GM18907 (cell line): ENCODE measurements around the gene WDR49.
"Not testable (repeated sequence)": the region's sequence is repeated elsewhere in the genome, so short reads cannot be mapped to it uniquely, and the experiment has no call there.

Experiments used
- ATAC-seq: cut with Tn5 transposase; IDR thresholded peaks from one replicate; pipeline ENCODE4 v1.9.1; 2021; ENCODE audit warnings: mild to moderate bottlenecking, moderate library complexity; ENCODE audit not compliant: unreplicated experiment

Gene WDR49

GRCh38 chr3:167615030-167615429 lies 38.7 kb downstream of the WDR49 start:
- ATAC-seq: no peak

GRCh38 chr3:167614196-167614595 lies 39.5 kb downstream of the WDR49 start:
- not testable (repeated sequence) for ATAC-seq

- ATAC-seq: no peak
Measured at GRCh38 chr3:167611718-167612117, 42.0 kb downstream of the WDR49 start.

- ATAC-seq: no peak
Measured at GRCh38 chr3:167609156-167609555, 44.6 kb downstream of the WDR49 start.

GRCh38 chr3:167606836-167607235 lies 46.9 kb downstream of the WDR49 start:
- no peak for ATAC-seq

- no peak for ATAC-seq
Measured at GRCh38 chr3:167605871-167606270, 47.9 kb downstream of the WDR49 start.

GRCh38 chr3:167602041-167602440 lies 51.7 kb downstream of the WDR49 start:
- no peak for ATAC-seq

- ATAC-seq: no peak
Measured at GRCh38 chr3:167587651-167588050, 66.1 kb downstream of the WDR49 start.

GRCh38 chr3:167575000-167575600 lies 78.6 kb downstream of the WDR49 start:
- no peak for ATAC-seq

- ATAC-seq: no peak
Measured at GRCh38 chr3:167572991-167573390, 80.8 kb downstream of the WDR49 start.

- no peak for ATAC-seq
Measured at GRCh38 chr3:167568634-167569033, 85.1 kb downstream of the WDR49 start.

GRCh38 chr3:167565489-167565888 lies 88.3 kb downstream of the WDR49 start:
- ATAC-seq: no peak

- no peak for ATAC-seq
Measured at GRCh38 chr3:167564612-167565011, 89.1 kb downstream of the WDR49 start.

- no peak for ATAC-seq
Measured at GRCh38 chr3:167559924-167560323, 93.8 kb downstream of the WDR49 start.

- no peak for ATAC-seq
Measured at GRCh38 chr3:167554898-167555297, 98.8 kb downstream of the WDR49 start.

GRCh38 chr3:167538081-167538480 lies 115.7 kb downstream of the WDR49 start:
- no peak for ATAC-seq

- no peak for ATAC-seq
Measured at GRCh38 chr3:167521006-167521355, 132.8 kb downstream of the WDR49 start.

- no peak for ATAC-seq
Measured at GRCh38 chr3:167520266-167521005, 133.3 kb downstream of the WDR49 start.

GRCh38 chr3:167507954-167508353 lies 145.8 kb downstream of the WDR49 start:
- ATAC-seq: no peak

- no peak for ATAC-seq
Measured at GRCh38 chr3:167502401-167502800, 151.3 kb downstream of the WDR49 start.

GRCh38 chr3:167501941-167502340 lies 151.8 kb downstream of the WDR49 start:
- no peak for ATAC-seq

GRCh38 chr3:167497903-167498302 lies 155.8 kb downstream of the WDR49 start:
- no peak for ATAC-seq

- peak; percentile 53 for ATAC-seq
Measured at GRCh38 chr3:167493244-167493643, 160.5 kb downstream of the WDR49 start.
